OCI-LY1 (cell line): Measurements from ENCODE around the gene AUH.

Experiments used
- CTCF ChIP-seq: fragments of 200-600 bp; sonication (generic), shearing (Covaris generic); IDR thresholded peaks from 2 replicates; pipeline ENCODE4 v1.5.1; 2017; ENCODE audit warnings: mild to moderate bottlenecking, antibody characterized with exemption, low read length, moderate library complexity, mixed read lengths
- EZH2 ChIP-seq: fragments of 200-600 bp; sonication (generic), shearing (Covaris generic); IDR thresholded peaks from 2 replicates; pipeline ENCODE4 v1.8.0; 2017; ENCODE audit warnings: borderline replicate concordance, mixed run types, mild to moderate bottlenecking, antibody characterized with exemption, low read length, moderate library complexity, mixed read lengths

- TF ChIP-seq EZH2, result no peak
- TF ChIP-seq CTCF, result no peak
Observed at GRCh38 chr9:91185193-91185886, 176.4 kb downstream of the AUH start.
